Small intestine (tissue), 16 donors: Measurements from ENCODE around the gene COG6. TPM values are rescaled to one million over a fixed set of nuclear protein-coding genes. Genes with fewer than 3 reads are reported as not detected.

Source experiments
- DNase-seq, 2 donors: peaks; one replicate each; pipeline versions ENCODE4 v3.0.0 to v3.0.0-alpha.2; 2013
- FAIRE-seq: peaks from 2 replicates; lab custom pipeline; 2012; peaks lifted over from hg19 to GRCh38; lab: Jason Lieb, UNC
- H3K27ac ChIP-seq, 3 donors: one replicate each; pipeline ENCODE4 v1.5.1; 2013; ENCODE audit warnings: low read length in 2 of 3, mild to moderate bottlenecking in 2 of 3, control low read depth in 1 of 3, inconsistent platforms in 1 of 3, low read depth in 1 of 3, moderate library complexity in 1 of 3
- H3K27me3 ChIP-seq, 3 donors: one replicate each; pipeline ENCODE4 v1.6.1; 2013; ENCODE audit warnings: low read length in 3 of 3, inconsistent platforms in 1 of 3; ENCODE audit not compliant: control insufficient read depth in 3 of 3, insufficient read depth in 3 of 3
- H3K36me3 ChIP-seq, 3 donors: one replicate each; pipeline ENCODE4 v1.6.1; 2013; ENCODE audit warnings: low read length in 3 of 3, inconsistent platforms in 1 of 3, low read depth in 1 of 3, mild to moderate bottlenecking in 1 of 3, moderate library complexity in 1 of 3; ENCODE audit not compliant: control insufficient read depth in 3 of 3, insufficient read depth in 2 of 3
- H3K4me1 ChIP-seq, 3 donors: one replicate each; pipeline ENCODE4 v1.6.1; 2013; ENCODE audit warnings: low read length in 2 of 3, inconsistent platforms in 1 of 3, low read depth in 1 of 3, mild to moderate bottlenecking in 1 of 3, moderate library complexity in 1 of 3; ENCODE audit not compliant: control insufficient read depth in 3 of 3, insufficient read depth in 2 of 3
- H3K4me3 ChIP-seq, 3 donors: one replicate each; pipeline ENCODE4 v1.5.1; 2013; ENCODE audit warnings: low read length in 3 of 3, control low read depth in 1 of 3, inconsistent platforms in 1 of 3, low read depth in 1 of 3, mild to moderate bottlenecking in 1 of 3, moderate library complexity in 1 of 3
- H3K9me3 ChIP-seq, 2 donors: one replicate each; pipeline ENCODE4 v1.6.1; 2013; ENCODE audit warnings: low read depth in 1 of 2, low read length in 1 of 2; ENCODE audit not compliant: control insufficient read depth in 2 of 2, insufficient read depth in 1 of 2
- WGBS, 3 donors: extraction: QIAGEN DNeasy Blood & Tissue Kit; methylation state at CpG; one replicate each; pipeline ENCODE4 v1.1.7; 2013; 5-methylcytosine and 5-hydroxymethylcytosine counted together
- long read RNA-seq, 10 donors: transcript quantifications; one replicate each; lab custom pipeline, GENCODE V29; 2026
- polyA plus RNA-seq, 4 donors: library from polyadenylated mRNA; stranded (reverse) in 3 of 4; unstranded in 1 of 4; fragments of 200-250 nt in 3 of 4; fragments of 120-200 nt in 1 of 4; gene quantifications; one replicate each; pipeline versions ENCODE4 v1.2.1 to v1.2.3, GENCODE V29; 2013
- donor health status: healthy with polysubstance abuse.
- donor health status: control.
- donor health status: control.
- donor health status: Bipolar disorder and iron deficiency.
- donor health status: healthy.

Gene COG6
- polyA plus RNA-seq, result 10 to 100 TPM in 2 of 4 donors, 1 to 10 TPM in 2; 9.5 to 28.4 (median 10.1) TPM
- long read RNA-seq, donor 1, result 0 reads
- long read RNA-seq, donor 2, result 0 reads
- long read RNA-seq, donor 3, result 0 reads
- long read RNA-seq, donor 4, result 0 reads
- long read RNA-seq, donor 5, result 0 reads
- long read RNA-seq, donor 6, partial matches to known transcripts, result 0 of 1 reads
- long read RNA-seq, donor 6, other reads (novel, unspliced or antisense), result 0 of 1 reads
- long read RNA-seq, donor 7, result 0 reads
- long read RNA-seq, donor 8, result 0 reads
- long read RNA-seq, donor 9, result 0 reads
- long read RNA-seq, donor 10, partial matches to known transcripts, result 0 of 3 reads
- long read RNA-seq, donor 10, other reads (novel, unspliced or antisense), result 0 of 3 reads

DNA sequence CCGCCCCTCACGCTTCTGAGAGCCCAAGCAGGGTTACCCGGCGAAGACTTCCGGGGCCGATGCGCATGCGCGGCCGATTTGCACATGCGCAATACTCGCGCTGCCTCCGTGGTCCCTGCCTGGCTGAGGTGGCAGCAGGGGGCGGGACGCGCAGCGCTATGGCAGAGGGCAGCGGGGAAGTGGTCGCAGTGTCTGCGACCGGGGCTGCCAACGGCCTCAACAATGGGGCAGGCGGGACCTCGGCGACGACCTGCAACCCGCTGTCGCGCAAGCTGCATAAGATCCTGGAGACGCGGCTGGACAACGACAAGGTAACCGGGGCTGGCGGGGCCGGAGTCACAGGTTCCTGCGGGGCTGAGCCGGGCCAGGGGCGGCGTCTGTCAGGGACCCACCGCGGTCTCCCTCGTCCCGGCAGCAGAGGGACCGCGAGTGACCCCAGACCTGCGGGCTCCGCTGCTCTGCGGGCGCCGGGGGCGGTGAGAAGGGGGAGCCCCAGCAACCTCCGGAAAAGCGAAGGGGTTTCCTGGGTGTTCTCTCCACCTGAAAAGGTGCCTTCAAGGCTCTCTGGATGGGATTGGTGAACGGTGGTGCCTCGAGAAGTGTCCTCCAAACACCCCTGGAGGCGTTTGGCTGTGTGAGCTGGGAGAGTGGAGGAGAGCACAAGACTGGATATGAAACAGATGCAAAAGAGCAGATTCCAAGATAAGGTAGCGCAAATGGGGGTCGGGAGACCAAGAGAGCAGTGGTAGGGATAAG lies at the start of gene COG6:
Gene COG6, plus strand, starts transcription at position 94 of the 756 bp plus-strand sequence. Its CDS starts 65 bp downstream, at position 159.
- no peak for FAIRE-seq
- no peaks in the 10 kb centered on the region for H3K27me3 ChIP-seq
- 0% methylated on average over 57 to 59 of the region's 59 CpGs for WGBS, 3 donors
- peak within 1 kb of the TSS; percentile 53 to 85 (median 83) for H3K27ac ChIP-seq
- DNase-seq, result peak; percentile 83 to 96
- peaks cover 0 to 2% (median 0%) of the 10 kb centered on the region in 3 donors for H3K36me3 ChIP-seq
- no peaks in the 10 kb centered on the region for H3K9me3 ChIP-seq
- peak within 1 kb of the TSS; percentile 86 to 96 (median 95) for H3K4me3 ChIP-seq
- H3K4me1 ChIP-seq, result no peaks in the 10 kb centered on the region

DNA sequence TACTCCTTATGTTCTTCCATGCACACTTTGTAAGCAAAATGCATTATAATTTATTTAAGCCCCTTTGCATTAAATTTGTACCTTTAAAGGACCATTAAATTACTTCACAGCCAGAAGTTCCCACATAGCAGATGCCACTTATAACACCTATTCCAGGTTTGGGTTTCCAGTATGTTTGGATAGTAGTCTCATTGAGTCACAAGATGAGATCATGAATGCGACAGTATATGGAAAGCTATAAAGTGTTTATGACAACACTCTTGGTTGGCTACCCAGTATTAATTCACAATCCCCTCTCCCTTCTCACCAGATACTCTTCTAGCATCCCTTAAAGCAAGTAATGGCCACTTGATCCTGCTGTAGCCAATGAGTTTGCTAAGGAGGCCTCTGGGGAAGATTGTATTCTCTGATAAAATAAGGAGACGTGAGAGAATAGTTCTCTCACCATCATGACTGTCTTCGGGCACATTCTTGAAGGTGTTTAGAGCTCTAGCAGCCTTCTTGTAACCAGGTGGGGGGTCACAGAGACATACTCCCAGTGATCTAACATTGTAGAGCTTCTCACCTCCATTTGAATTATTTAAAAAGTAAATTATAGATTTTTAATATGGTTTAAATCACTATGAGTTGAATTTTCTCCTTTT lies 49.7 kb upstream of the COG6 start:
- DNase-seq (no peak), FAIRE-seq (no peak)
- Histone ChIP-seq H3K9me3 (no peaks in the 10 kb centered on the region), H3K36me3 (no peaks in the 10 kb centered on the region), H3K27me3 (peaks cover 0 to 26% (median 9%) of the 10 kb centered on the region in 3 donors), H3K4me1 (peaks cover 0 to 6% (median 3%) of the 10 kb centered on the region in 3 donors), H3K4me3 (no peak overlapping the region), H3K27ac (no peak overlapping the region)
- 82 to 94% (median 82%) methylated on average over 3 of the region's 3 CpGs for WGBS, 3 donors

DNA sequence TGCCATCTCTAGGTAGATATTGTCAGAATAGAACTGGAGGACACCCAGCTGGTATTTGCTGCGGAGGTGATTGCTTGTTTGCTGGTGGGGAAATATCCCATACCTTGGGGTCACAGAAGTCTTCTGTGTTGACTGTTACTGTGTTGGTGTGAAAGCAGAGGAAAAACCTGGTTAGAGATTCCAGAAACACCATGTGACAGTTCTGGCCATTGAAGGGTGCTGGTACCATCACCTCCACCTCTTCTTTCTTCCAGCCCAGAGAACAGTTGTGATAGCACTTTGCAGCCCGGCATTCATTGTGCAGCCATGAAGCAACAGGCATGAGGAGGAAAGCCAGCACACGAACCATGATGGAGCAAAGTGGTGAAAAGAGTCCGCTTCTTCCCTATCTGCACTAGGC lies 47.6 kb upstream of the COG6 start:
- peaks cover 0 to 3% (median 0%) of the 10 kb centered on the region in 3 donors for H3K4me1 ChIP-seq
- H3K27ac ChIP-seq, result no peak overlapping the region
- H3K9me3 ChIP-seq, result no peaks in the 10 kb centered on the region
- FAIRE-seq (no peak), DNase-seq (no peak)
- 88 to 95% (median 93%) methylated on average over 4 of the region's 4 CpGs for WGBS, 3 donors
- peaks cover 0 to 17% (median 6%) of the 10 kb centered on the region in 3 donors for H3K27me3 ChIP-seq
- no peak overlapping the region for H3K4me3 ChIP-seq
- no peaks in the 10 kb centered on the region for H3K36me3 ChIP-seq

DNA sequence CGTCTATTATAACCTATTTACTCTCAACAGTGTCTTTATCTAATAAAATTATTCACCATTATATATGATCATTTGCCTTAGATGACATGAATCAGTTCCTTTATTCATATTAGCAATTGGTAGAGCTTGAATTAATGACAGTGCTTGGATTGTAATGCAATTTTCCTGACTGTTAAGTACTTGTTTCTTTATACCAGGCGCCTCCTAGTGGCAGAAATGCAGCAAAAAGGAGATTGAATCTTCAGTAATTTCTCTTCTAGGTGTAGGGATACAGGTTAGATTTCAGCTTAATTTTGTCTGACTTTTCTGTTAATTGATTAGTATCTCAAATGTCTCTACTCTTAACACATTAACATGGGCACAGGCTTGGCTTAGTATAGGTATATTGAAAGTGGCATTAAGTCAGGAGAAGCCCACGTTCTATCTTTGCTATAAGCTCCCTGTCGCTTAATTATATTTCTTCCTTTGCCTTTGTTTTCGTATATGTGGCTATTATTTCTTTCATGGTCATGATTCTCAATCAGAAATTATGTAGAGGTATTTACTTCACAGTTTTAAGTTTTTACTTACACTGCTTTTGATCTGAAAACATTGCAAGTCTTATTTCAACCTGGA lies 43.3 kb upstream of the COG6 start:
- H3K27me3 ChIP-seq, result peaks cover 0 to 6% (median 0%) of the 10 kb centered on the region in 3 donors
- FAIRE-seq (peak; percentile 91), DNase-seq (peak; percentile 70)
- no peaks in the 10 kb centered on the region for H3K9me3 ChIP-seq
- H3K4me3 ChIP-seq, result no peak overlapping the region
- no peaks in the 10 kb centered on the region for H3K4me1 ChIP-seq
- WGBS, 3 donors, result 47 to 54% (median 54%) methylated on average over 5 of the region's 5 CpGs
- H3K36me3 ChIP-seq, result no peaks in the 10 kb centered on the region
- H3K27ac ChIP-seq, result no peak overlapping the region

DNA sequence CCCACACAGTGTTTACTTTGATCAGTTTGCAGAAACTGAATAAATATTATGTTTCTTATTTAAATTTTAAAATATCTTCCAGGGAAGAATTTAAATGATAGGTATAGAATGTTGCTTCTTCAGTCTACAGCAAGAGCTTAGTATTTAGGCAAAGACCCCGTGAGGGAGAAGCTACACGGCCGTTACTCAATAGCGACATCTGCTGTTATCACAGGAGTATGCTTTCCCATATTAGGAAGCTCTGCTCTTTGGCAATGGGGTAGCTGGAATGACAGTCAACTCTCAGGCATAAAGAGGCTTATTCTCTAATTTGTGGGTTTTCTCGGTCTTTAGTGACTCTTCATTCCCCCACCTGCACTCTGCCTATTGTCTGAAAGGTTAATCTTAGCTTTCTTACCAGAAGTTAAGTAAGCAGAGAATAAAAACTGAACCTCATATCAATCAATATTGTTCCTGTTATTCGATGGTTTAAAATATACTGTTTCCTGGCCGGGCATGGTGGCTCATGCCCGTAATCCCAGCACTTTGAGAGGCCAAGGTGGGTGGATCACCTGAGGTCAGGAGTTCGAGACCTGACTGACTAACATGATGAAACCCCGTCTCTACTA lies 39.3 kb upstream of the COG6 start:
- Histone ChIP-seq H3K27ac (no peak overlapping the region), H3K9me3 (no peaks in the 10 kb centered on the region), H3K4me3 (no peak overlapping the region), H3K36me3 (no peaks in the 10 kb centered on the region), H3K27me3 (peaks cover 0 to 2% (median 0%) of the 10 kb centered on the region in 3 donors), H3K4me1 (no peaks in the 10 kb centered on the region)
- no peak for FAIRE-seq
- DNase-seq, result peak; percentile 41 to 53
- WGBS, 3 donors, result 32 to 36% (median 34%) methylated on average over 10 of the region's 10 CpGs

DNA sequence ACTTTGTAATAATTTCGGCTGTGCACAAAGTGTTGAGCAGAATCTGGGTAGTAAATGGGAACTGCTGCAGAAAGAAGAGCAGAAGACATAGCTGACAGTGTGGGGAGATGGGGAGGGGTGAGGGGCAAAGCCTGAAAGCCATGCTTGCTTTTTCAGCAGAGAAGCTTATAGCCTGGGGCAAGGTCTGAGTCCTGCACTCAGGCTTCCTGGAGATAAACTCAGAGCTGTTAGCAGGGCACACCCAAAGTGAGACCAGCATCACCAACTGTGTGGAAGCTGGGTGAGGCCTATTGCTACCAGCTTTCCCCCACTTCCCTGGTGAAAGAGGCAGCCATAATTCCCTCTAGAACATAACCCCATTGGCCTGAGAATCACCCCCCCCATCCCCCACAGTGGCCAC lies 36.9 kb upstream of the COG6 start:
- Histone ChIP-seq H3K27me3 (no peaks in the 10 kb centered on the region), H3K36me3 (no peaks in the 10 kb centered on the region), H3K27ac (no peak overlapping the region), H3K4me3 (no peak overlapping the region), H3K9me3 (no peaks in the 10 kb centered on the region), H3K4me1 (no peaks in the 10 kb centered on the region)
- WGBS, 3 donors, result 20 to 53% (median 41%) methylated on average over 1 of the region's 1 CpG
- no peak for FAIRE-seq
- no peak for DNase-seq

DNA sequence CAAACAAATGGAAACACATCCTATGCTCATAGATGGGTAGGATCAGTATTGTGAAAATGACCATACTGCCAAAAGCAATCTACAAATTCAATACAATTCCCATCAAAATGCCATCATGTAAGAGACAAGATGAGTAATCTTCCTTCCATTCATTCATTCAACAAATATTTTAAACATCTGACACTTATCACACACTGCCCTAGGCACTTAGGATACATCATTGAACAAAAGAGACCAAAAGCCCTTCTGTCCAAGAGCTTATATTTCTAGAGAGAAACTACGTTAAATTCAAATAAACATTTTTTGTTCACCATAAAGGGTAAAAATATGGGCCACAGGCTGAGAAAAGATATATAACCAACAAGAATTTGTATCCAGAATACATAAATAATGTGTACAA lies 32.0 kb upstream of the COG6 start:
- 66 to 86% (median 76%) methylated on average over 1 of the region's 1 CpG for WGBS, 3 donors
- Histone ChIP-seq H3K36me3 (no peaks in the 10 kb centered on the region), H3K4me3 (no peak overlapping the region), H3K27me3 (no peaks in the 10 kb centered on the region), H3K27ac (no peak overlapping the region), H3K9me3 (no peaks in the 10 kb centered on the region), H3K4me1 (no peaks in the 10 kb centered on the region)
- FAIRE-seq (no peak), DNase-seq (no peak)
